H1 (cell line): ENCODE results near the gene ARMC9. TPM values are rescaled to one million over a fixed set of nuclear protein-coding genes. Genes with fewer than 3 reads are reported as not detected.
A peak's percentile ranks its signal among the peaks of the same experiment; 100 is the strongest.

Experiments
- CTCF ChIA-PET: fragments of 300-600 bp; sonication (Branson Sonifier 250); formaldehyde crosslinking; loops from one replicate; lab custom pipeline; 2021; ENCODE audit not compliant: partially characterized antibody; lab: Charles Lee
- POLR2A ChIA-PET: fragments of 300-600 bp; sonication (Branson Sonifier 250); formaldehyde crosslinking; loops from one replicate; lab custom pipeline; 2021; ENCODE audit warnings: inconsistent platforms; ENCODE audit not compliant: partially characterized antibody; lab: Charles Lee
- DNase-seq, 2 experiments: peaks; one replicate each; pipeline versions ENCODE4 v3.0.0 to v3.0.0-alpha.2; 2010 to 2022; ENCODE audit warnings: low spot score in 2 of 2, low read depth in 1 of 2, mixed read lengths in 1 of 2
- FAIRE-seq: peaks from 2 replicates; lab custom pipeline; 2011; peaks lifted over from hg19 to GRCh38; lab: Jason Lieb, UNC
- H2AFZ ChIP-seq: 2 replicates; pipeline ENCODE4 v1.8.1; 2012; ENCODE audit warnings: low read length, inconsistent platforms
- H2AK5ac ChIP-seq: 2 replicates; pipeline ENCODE4 v1.6.1; 2013; ENCODE audit warnings: low read depth, low read length
- H2BK120ac ChIP-seq: replicated peaks from 2 replicates; pipeline ENCODE3; 2013; ENCODE audit warnings: low read depth, low read length, inconsistent platforms
- H2BK12ac ChIP-seq: 2 replicates; pipeline ENCODE4 v1.6.1; 2013; ENCODE audit warnings: low read depth, low read length
- H2BK15ac ChIP-seq: 2 replicates; pipeline ENCODE4 v1.6.1; 2013; ENCODE audit warnings: low read length
- H2BK20ac ChIP-seq: 2 replicates; pipeline ENCODE4 v1.6.1; 2013; ENCODE audit warnings: low read length
- H2BK5ac ChIP-seq: 2 replicates; pipeline ENCODE4 v1.6.1; 2013; ENCODE audit warnings: low read depth, low read length
- H3K14ac ChIP-seq: 2 replicates; pipeline ENCODE4 v1.6.1; 2013; ENCODE audit warnings: inconsistent platforms; ENCODE audit not compliant: insufficient read length
- H3K18ac ChIP-seq: 2 replicates; pipeline ENCODE4 v1.6.1; 2013; ENCODE audit warnings: low read length; ENCODE audit errors: extremely low read depth
- H3K23ac ChIP-seq: 2 replicates; pipeline ENCODE4 v1.6.1; 2013; ENCODE audit warnings: inconsistent platforms; ENCODE audit not compliant: insufficient read length
- H3K23me2 ChIP-seq: 2 replicates; pipeline ENCODE4 v1.6.1; 2013; ENCODE audit warnings: low read depth, low read length
- H3K27ac ChIP-seq: 2 replicates; pipeline ENCODE4 v1.6.1; 2011; ENCODE audit warnings: low read depth, low read length, inconsistent platforms
- H3K27me3 ChIP-seq, 4 experiments: replicated peaks in 1 of 4; 1 replicate in 1 of 4; 2 replicates in 3 of 4; pipeline versions ENCODE4 v1.6.1 to v1.8.1; 2011 to 2013; ENCODE audit warnings: low read length in 3 of 4, mild to moderate bottlenecking in 3 of 4, inconsistent platforms in 2 of 4, mixed read lengths in 2 of 4, moderate library complexity in 1 of 4; ENCODE audit not compliant: control insufficient read depth in 3 of 4, insufficient read depth in 3 of 4; ENCODE audit errors: extremely low read depth in 1 of 4
- H3K36me3 ChIP-seq, 4 experiments: 2 replicates each; pipeline versions ENCODE4 v1.6.1 to v1.8.1; 2011 to 2013; ENCODE audit warnings: mild to moderate bottlenecking in 4 of 4, low read length in 3 of 4, moderate library complexity in 2 of 4, control low read depth in 1 of 4, inconsistent platforms in 1 of 4; ENCODE audit not compliant: insufficient read depth in 4 of 4, control insufficient read depth in 2 of 4
- H3K4ac ChIP-seq: replicated peaks from 2 replicates; pipeline ENCODE3; 2013; ENCODE audit warnings: low read length, low read depth, mixed read lengths, inconsistent platforms; ENCODE audit not compliant: insufficient read length
- H3K4me1 ChIP-seq, 4 experiments: replicated peaks in 1 of 4; 1 replicate in 1 of 4; 2 replicates in 3 of 4; pipeline versions ENCODE4 v1.6.1 to v1.8.1; 2011 to 2013; ENCODE audit warnings: low read length in 3 of 4, inconsistent platforms in 2 of 4, mixed read lengths in 1 of 4; ENCODE audit not compliant: insufficient read depth in 4 of 4, control insufficient read depth in 3 of 4
- H3K4me2 ChIP-seq, 2 experiments: 2 replicates each; pipeline versions ENCODE4 v1.6.1 to v1.8.1; 2011 to 2013; ENCODE audit warnings: low read depth in 2 of 2, low read length in 2 of 2, control low read depth in 1 of 2, inconsistent platforms in 1 of 2, mild to moderate bottlenecking in 1 of 2; ENCODE audit not compliant: insufficient read depth in 1 of 2
- H3K4me3 ChIP-seq, 4 experiments: fragments of 200-600, 300-600 bp in 1 of 4; sonication (generic), shearing (Covaris generic), sonication (Bioruptor Twin) in 1 of 4; 2 replicates each; pipeline versions ENCODE4 v1.5.1 to v1.8.1; 2011 to 2016; ENCODE audit warnings: low read length in 4 of 4, low read depth in 3 of 4, control low read depth in 2 of 4, inconsistent platforms in 2 of 4, mild to moderate bottlenecking in 2 of 4, mixed read lengths in 1 of 4, moderate library complexity in 1 of 4; ENCODE audit not compliant: insufficient read depth in 2 of 4; ENCODE audit errors: extremely low read depth in 1 of 4
- H3K56ac ChIP-seq: replicated peaks from 2 replicates; pipeline ENCODE3; 2013; ENCODE audit warnings: low read depth, mild to moderate bottlenecking, mixed read lengths, low read length, inconsistent platforms; ENCODE audit not compliant: insufficient read length
- H3K79me1 ChIP-seq: 2 replicates; pipeline ENCODE4 v1.6.1; 2013; ENCODE audit warnings: low read depth, low read length, control low read depth
- H3K79me2 ChIP-seq, 2 experiments: 2 replicates each; pipeline versions ENCODE4 v1.6.1 to v1.8.1; 2012 to 2013; ENCODE audit warnings: low read length in 2 of 2, mild to moderate bottlenecking in 2 of 2, inconsistent platforms in 1 of 2; ENCODE audit not compliant: insufficient read depth in 2 of 2, control insufficient read depth in 1 of 2
- H3K9ac ChIP-seq, 4 experiments: replicated peaks in 1 of 4; 1 replicate in 1 of 4; 2 replicates in 3 of 4; pipeline versions ENCODE4 v1.6.1 to v1.8.1; 2011 to 2013; ENCODE audit warnings: low read depth in 3 of 4, low read length in 3 of 4, control low read depth in 2 of 4, mild to moderate bottlenecking in 2 of 4, moderate library complexity in 2 of 4, inconsistent platforms in 1 of 4; ENCODE audit errors: extremely low read depth in 1 of 4
- H3K9me3 ChIP-seq, 2 experiments: 2 replicates each; pipeline versions ENCODE4 v1.6.1 to v1.8.1; 2012 to 2013; ENCODE audit warnings: mild to moderate bottlenecking in 2 of 2, moderate library complexity in 2 of 2, control low read depth in 1 of 2, inconsistent platforms in 1 of 2, low read depth in 1 of 2, low read length in 1 of 2, mixed read lengths in 1 of 2; ENCODE audit not compliant: insufficient read depth in 2 of 2
- H4K20me1 ChIP-seq, 2 experiments: replicated peaks in 1 of 2; 2 replicates each; pipeline versions ENCODE3 to v1.8.1; 2011 to 2013; ENCODE audit warnings: inconsistent platforms in 2 of 2, low read length in 2 of 2, mild to moderate bottlenecking in 1 of 2; ENCODE audit not compliant: insufficient read depth in 2 of 2, control insufficient read depth in 1 of 2
- H4K5ac ChIP-seq: 2 replicates; pipeline ENCODE4 v1.6.1; 2013; ENCODE audit warnings: low read length, low read depth, mixed read lengths, inconsistent platforms; ENCODE audit not compliant: insufficient read length
- H4K8ac ChIP-seq: 2 replicates; pipeline ENCODE4 v1.8.0; 2013; ENCODE audit warnings: mild to moderate bottlenecking, moderate library complexity, low read length, inconsistent platforms; ENCODE audit not compliant: insufficient read depth; ENCODE audit errors: extremely low read depth
- H4K91ac ChIP-seq: replicated peaks from 2 replicates; pipeline ENCODE3; 2013; ENCODE audit warnings: low read length, mixed read lengths, inconsistent platforms; ENCODE audit not compliant: insufficient read length
- BACH1 ChIP-seq: IDR thresholded peaks from 2 replicates; pipeline ENCODE4 v1.6.1; 2012; ENCODE audit warnings: low read length, improper control_type of control experiment
- BRCA1 ChIP-seq: IDR thresholded peaks from 2 replicates; pipeline ENCODE4 v1.6.1; 2012; ENCODE audit warnings: low read depth, low read length, improper control_type of control experiment
- CEBPB ChIP-seq: IDR thresholded peaks from 2 replicates; pipeline ENCODE4 v1.6.1; 2012; ENCODE audit warnings: low read depth, low read length
- CREB1 ChIP-seq: IDR thresholded peaks from 2 replicates; pipeline ENCODE4 v1.6.1; 2012; ENCODE audit warnings: inconsistent platforms
- E2F6 ChIP-seq: IDR thresholded peaks from 2 replicates; pipeline ENCODE4 v1.6.1; 2012; ENCODE audit warnings: inconsistent platforms
- EGR1 ChIP-seq: IDR thresholded peaks from 2 replicates; pipeline ENCODE4 v1.6.1; 2011; ENCODE audit warnings: low read depth, low read length, borderline replicate concordance
- EZH2 ChIP-seq: fragments of 200-600 bp; sonication (generic); IDR thresholded peaks from 2 replicates; pipeline ENCODE4 v1.7.1; 2012; ENCODE audit warnings: low read depth, mild to moderate bottlenecking, moderate library complexity, low read length, inconsistent platforms; ENCODE audit not compliant: severe bottlenecking
- FOSL1 ChIP-seq: IDR thresholded peaks from 2 replicates; pipeline ENCODE4 v1.6.1; 2011; ENCODE audit warnings: mild to moderate bottlenecking, low read depth, low read length, moderate library complexity; ENCODE audit not compliant: insufficient read depth
- MAFK ChIP-seq: IDR thresholded peaks from 2 replicates; pipeline ENCODE4 v1.6.1; 2012; ENCODE audit warnings: low read depth, mild to moderate bottlenecking, improper control_type of control experiment, low read length
- NRF1 ChIP-seq: IDR thresholded peaks from 2 replicates; pipeline ENCODE4 v1.6.1; 2011; ENCODE audit warnings: mild to moderate bottlenecking, low read depth, low read length, improper control_type of control experiment
- RAD21 ChIP-seq, 2 experiments: IDR thresholded peaks in 1 of 2; conservative IDR thresholded peaks in 1 of 2; 2 replicates each; pipeline ENCODE4 v1.6.1; 2011; ENCODE audit warnings: low read depth in 2 of 2, low read length in 2 of 2, improper control_type of control experiment in 1 of 2, inconsistent platforms in 1 of 2, mild to moderate bottlenecking in 1 of 2, moderate library complexity in 1 of 2
- SP1 ChIP-seq: IDR thresholded peaks from 2 replicates; pipeline ENCODE4 v1.6.1; 2011; ENCODE audit warnings: low read depth, low read length
- SP2 ChIP-seq: IDR thresholded peaks from 2 replicates; pipeline ENCODE4 v1.6.1; 2012; ENCODE audit warnings: mild to moderate bottlenecking, low read length, inconsistent platforms
- TEAD4 ChIP-seq: IDR thresholded peaks from 2 replicates; pipeline ENCODE4 v1.6.1; 2012; ENCODE audit warnings: low read depth, low read length, inconsistent platforms, mixed read lengths
- WGBS, 2 experiments: shearing (Covaris generic) in 1 of 2; methylation state at CpG; one replicate each; pipeline versions ENCODE4 v1.1.6 to v1.1.7; 2013 to 2015; ENCODE audit warnings: low lambda C conversion rate in 2 of 2, mixed read lengths in 2 of 2, inconsistent platforms in 1 of 2, low coverage in 1 of 2, missing lambda C conversion rate in 1 of 2; ENCODE audit not compliant: insufficient replicate concordance in 2 of 2, insufficient coverage in 1 of 2, insufficient read length in 1 of 2; ENCODE audit errors: extremely low coverage in 1 of 2, missing lambda C conversion rate in 1 of 2; 5-methylcytosine and 5-hydroxymethylcytosine counted together
- polyA plus RNA-seq, 7 experiments: library from polyadenylated mRNA; depleted of rRNA in 3 of 7; stranded (reverse) in 5 of 7; unstranded in 2 of 7; fragments of >200 nt in 5 of 7; fragments of 200-250 nt in 2 of 7; gene quantifications; 1 replicate in 5 of 7; 2 replicates in 1 of 7; 4 replicates in 1 of 7; pipeline versions ENCODE4 v1.2.1 to v1.2.3, GENCODE V29; 2011 to 2013; ENCODE audit warnings: missing spikeins in 2 of 7, mixed read lengths in 2 of 7
- total RNA-seq: library from RNA; stranded (reverse); fragmentation: NEBNext Ultra II Directional; extraction: Animal tissue kit (Norgen Biotek cat#: 25700); gene quantifications from 2 replicates; pipeline ENCODE4 v1.2.1, GENCODE V29; 2021

ARMC9 gene
- total and polyA plus RNA-seq, 2 of the 8 experiments (the other 6 are each of a cell fraction or from before 2014, with no cell fraction given), result 23.2 to 36.1 TPM

- no peak overlapping the region for H4K5ac ChIP-seq
- no peak overlapping the region for H3K4ac ChIP-seq
- no peaks in the 10 kb centered on the region for H3K9me3 ChIP-seq
- CTCF ChIA-PET, result interaction anchor here (1.0 to 29.5 kb wide), 8 partner anchors 9 to 296 kb away, joined by 3 to 617 read pairs (median 10); no protein-coding TSS in a partner anchor
- no peak overlapping the region for H2AK5ac ChIP-seq
- H3K18ac ChIP-seq, result no peak overlapping the region
- H4K20me1 ChIP-seq, result peaks cover 0 to 7% of the 10 kb centered on the region in 2 experiments
- H3K4me1 ChIP-seq, result peaks cover 3 to 34% (median 22%) of the 10 kb centered on the region in 4 experiments
- no peak overlapping the region for H3K14ac ChIP-seq
- 96% methylated on average over 28 of the region's 28 CpGs; no CpG with 5 or more reads in 1 of the 2 experiments for WGBS, 2 experiments
- no peak overlapping the region for H3K9ac ChIP-seq
- FAIRE-seq (no peak), DNase-seq (no peak)
- H4K91ac ChIP-seq, result no peak overlapping the region
- no peak overlapping the region for H3K4me3 ChIP-seq
- H2AFZ ChIP-seq, result no peak overlapping the region
- H3K79me2 ChIP-seq, result peaks cover 0 to 29% of the 10 kb centered on the region in 2 experiments; a peak in 2 of 4 replicates
- H3K27ac ChIP-seq, result no peak overlapping the region; the same call in 1 of the 2 replicates
- H2BK120ac ChIP-seq, result no peak overlapping the region
- H3K36me3 ChIP-seq, result peaks cover 0 to 18% (median 10%) of the 10 kb centered on the region in 4 experiments; a peak in 4 of 8 replicates
- no peak overlapping the region for H2BK15ac ChIP-seq
- no peak overlapping the region for H3K23ac ChIP-seq
- POLR2A ChIA-PET, result interaction anchor here (1.9 to 2.0 kb wide), 2 partner anchors 55 to 67 kb away, joined by 8 to 11 read pairs; partner anchors contain the start of gene NCL
- H2BK20ac ChIP-seq, result no peak overlapping the region
- no peaks in the 10 kb centered on the region for H3K27me3 ChIP-seq
- H3K79me1 ChIP-seq, result peaks cover 8% of the 10 kb centered on the region
- H2BK12ac ChIP-seq, result peak overlapping the region; percentile 39; the same call in 1 of the 2 replicates
- no peak overlapping the region for H4K8ac ChIP-seq
- peaks cover 3% of the 10 kb centered on the region; the same call in 1 of the 2 replicates for H3K23me2 ChIP-seq
- no peak overlapping the region for H2BK5ac ChIP-seq
- no peak overlapping the region for H3K56ac ChIP-seq
- no peak overlapping the region for H3K4me2 ChIP-seq
- TF ChIP-seq EZH2 (no peak), MAFK (no peak), RAD21 (IDR thresholded peaks at IDR 0.05 in 1 of 2, conservative IDR thresholded peaks at IDR 0.05 in 1 of 2; ENCODE audit: low read depth in 2 of 2, low read length in 2 of 2) (no peak), CEBPB (no peak), BRCA1 (no peak), CREB1 (no peak), SP1 (no peak), TEAD4 (no peak), NRF1 (no peak), EGR1 (no peak), SP2 (no peak), BACH1 (no peak), FOSL1 (no peak), E2F6 (no peak)
Measured at GRCh38 chr2:231397928-231398294, 199.5 kb downstream of the ARMC9 start.
